Esophagus squamous epithelium (tissue), 4 donors: Measurements from ENCODE around the gene PRXL2C.

Experiments
- CTCF ChIP-seq, 6 experiments: fragments of 450-650 bp in 4 of 6; fragments of 200-600 bp in 2 of 6; sonication (generic) in 2 of 6; IDR thresholded peaks; one replicate each; pipeline ENCODE4 v1.5.1; 2016 to 2019; ENCODE audit warnings: antibody characterized with exemption in 6 of 6, mild to moderate bottlenecking in 4 of 6, moderate library complexity in 4 of 6
- POLR2A ChIP-seq, 4 donors: fragments of 450-650 bp; IDR thresholded peaks; one replicate each; pipeline ENCODE4 v1.6.1; 2017; ENCODE audit warnings: antibody characterized with exemption in 4 of 4, mild to moderate bottlenecking in 4 of 4, moderate library complexity in 3 of 4

- TF ChIP-seq CTCF (IDR thresholded peaks at IDR 0.05) (no peak), POLR2A (IDR thresholded peaks at IDR 0.05) (no peak)
These were observed 37.5 kb downstream of the PRXL2C start for GRCh38 chr9:96617439-96618185.
